ENCODE results near the gene MRPL45. TPM values are rescaled to one million over a fixed set of nuclear protein-coding genes. Genes with fewer than 3 reads are reported as not detected.
A peak's percentile ranks its signal among the peaks of the same experiment; 100 is the strongest.
"Not testable (repeated sequence)": the region's sequence is repeated elsewhere in the genome, so short reads cannot be mapped to it uniquely, and the experiment has no call there.

The MRPL45 gene
- total RNA-seq, result 10 to 100 TPM; 27.6 to 35.3 (median 29.2) TPM

DNA sequence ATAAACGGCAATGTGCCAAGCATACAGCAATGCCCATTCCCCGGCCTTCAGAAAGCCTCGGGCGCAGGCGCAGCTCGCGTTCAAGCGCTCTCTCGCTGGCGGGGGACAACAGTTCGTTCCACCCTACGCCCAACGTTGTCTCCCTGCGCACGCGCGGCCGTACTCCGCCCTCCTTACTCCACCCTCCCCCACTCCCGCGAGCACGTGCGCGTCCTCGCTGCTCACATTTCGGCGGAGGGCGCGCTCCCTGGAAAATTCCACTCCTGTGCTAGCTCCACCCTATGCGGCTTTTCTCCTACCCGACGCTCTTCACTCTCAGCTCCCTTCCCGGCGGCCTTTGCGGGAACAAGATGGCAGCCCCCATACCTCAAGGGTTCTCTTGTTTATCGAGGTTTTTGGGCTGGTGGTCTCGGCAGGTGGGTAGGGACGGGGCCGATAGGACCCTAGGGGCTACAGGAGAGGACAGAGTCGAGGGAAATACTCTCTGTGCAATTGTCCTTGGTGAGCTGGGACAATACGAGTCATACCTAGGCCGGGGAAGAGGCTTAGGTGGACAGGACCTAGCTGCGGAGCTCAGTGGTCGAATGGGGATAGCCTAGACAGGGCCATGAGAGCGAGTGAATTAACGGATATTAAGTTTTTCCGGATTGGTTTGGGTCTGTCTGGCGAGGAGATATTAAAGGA is at the start of gene MRPL45:
Gene MRPL45, plus strand, starts transcription at position 335 of the 684 bp plus-strand sequence. Its CDS starts 16 bp downstream, at position 351.
- peaks cover 6 to 22% (median 11%) of the 10 kb centered on the region in 4 donors for H3K36me3 ChIP-seq

DNA sequence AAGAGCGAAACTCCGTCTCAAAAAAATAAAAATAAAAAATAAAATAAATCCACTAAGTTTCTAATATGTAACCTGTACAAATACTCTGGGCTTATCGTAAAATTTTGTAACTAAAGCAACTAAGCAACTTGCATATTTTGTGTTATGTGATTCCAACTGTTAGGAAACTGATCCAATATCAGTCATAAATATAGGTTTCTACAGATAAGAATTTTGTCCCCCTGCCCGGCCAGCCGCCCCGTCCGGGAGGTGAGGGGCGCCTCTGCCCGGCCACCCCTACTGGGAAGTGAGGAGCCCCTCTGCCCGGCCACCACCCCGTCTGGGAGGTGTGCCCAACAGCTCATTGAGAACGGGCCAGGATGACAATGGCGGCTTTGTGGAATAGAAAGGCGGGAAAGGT is 43.8 kb upstream of the MRPL45 start:
- 94% methylated on average over 7 of the region's 14 CpGs for WGBS
- not testable (repeated sequence) for DNase-seq (ENCODE audit: extremely low spot score)

More for the DNA sequence above, at the start of gene MRPL45:
- Histone ChIP-seq H3K27ac (replicated peaks in 1 of 4) (peak within 1 kb of the TSS; percentile 73 to 77 (median 76)), H3K4me3 (peak within 1 kb of the TSS; percentile 52 to 64 (median 56))
- H3K27me3 ChIP-seq; intact Hi-C loops (cut with DNase I); H3K9me3 ChIP-seq; H3K4me1 ChIP-seq: not testable (repeated sequence)
- peak; percentile 98 for DNase-seq (ENCODE audit: extremely low spot score)
- TF ChIP-seq, protein P1, sequence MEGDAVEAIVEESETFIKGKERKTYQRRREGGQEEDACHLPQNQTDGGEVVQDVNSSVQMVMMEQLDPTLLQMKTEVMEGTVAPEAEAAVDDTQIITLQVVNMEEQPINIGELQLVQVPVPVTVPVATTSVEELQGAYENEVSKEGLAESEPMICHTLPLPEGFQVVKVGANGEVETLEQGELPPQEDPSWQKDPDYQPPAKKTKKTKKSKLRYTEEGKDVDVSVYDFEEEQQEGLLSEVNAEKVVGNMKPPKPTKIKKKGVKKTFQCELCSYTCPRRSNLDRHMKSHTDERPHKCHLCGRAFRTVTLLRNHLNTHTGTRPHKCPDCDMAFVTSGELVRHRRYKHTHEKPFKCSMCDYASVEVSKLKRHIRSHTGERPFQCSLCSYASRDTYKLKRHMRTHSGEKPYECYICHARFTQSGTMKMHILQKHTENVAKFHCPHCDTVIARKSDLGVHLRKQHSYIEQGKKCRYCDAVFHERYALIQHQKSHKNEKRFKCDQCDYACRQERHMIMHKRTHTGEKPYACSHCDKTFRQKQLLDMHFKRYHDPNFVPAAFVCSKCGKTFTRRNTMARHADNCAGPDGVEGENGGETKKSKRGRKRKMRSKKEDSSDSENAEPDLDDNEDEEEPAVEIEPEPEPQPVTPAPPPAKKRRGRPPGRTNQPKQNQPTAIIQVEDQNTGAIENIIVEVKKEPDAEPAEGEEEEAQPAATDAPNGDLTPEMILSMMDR (IDR thresholded peaks at IDR 0.05), result peak in 1 of 3 experiments; percentile 10
- peak; percentile 46 to 82 for TF ChIP-seq POLR2AphosphoS5 (IDR thresholded peaks at IDR 0.05)
- WGBS, result 1% methylated on average over 47 of the region's 48 CpGs

DNA sequence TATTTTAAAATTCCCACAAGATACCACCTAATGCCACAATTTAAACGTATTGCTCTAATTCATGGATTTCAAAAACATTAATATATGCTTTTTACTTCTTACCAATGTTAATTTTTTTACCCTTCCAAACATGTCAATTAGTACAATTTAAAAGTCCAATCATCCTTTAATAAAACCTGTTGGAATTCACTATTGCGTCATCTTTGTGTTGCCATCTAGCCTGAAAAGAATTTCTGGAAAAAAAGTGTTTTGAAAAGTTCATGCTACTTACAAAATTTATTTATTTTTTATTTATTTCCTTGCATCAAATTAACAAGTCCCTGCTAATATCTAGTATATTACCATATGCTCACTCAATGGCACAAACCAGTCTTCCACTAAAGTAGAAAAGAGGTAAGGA is 42.6 kb upstream of the MRPL45 start:
- H3K27me3 ChIP-seq; intact Hi-C loops (cut with DNase I); H3K36me3 ChIP-seq; DNase-seq (ENCODE audit: extremely low spot score); H3K9me3 ChIP-seq; H3K4me3 ChIP-seq: not testable (repeated sequence)
- 43% methylated on average over 2 of the region's 2 CpGs for WGBS
- H3K27ac ChIP-seq (replicated peaks in 1 of 4), result peak overlapping the region in 1 of 4 donors; percentile 42
- peaks cover 6 to 31% (median 22%) of the 10 kb centered on the region in 4 donors for H3K4me1 ChIP-seq

More for the DNA sequence above, 43.8 kb upstream of the MRPL45 start:
- peaks cover 6 to 31% (median 22%) of the 10 kb centered on the region in 4 donors for H3K4me1 ChIP-seq
- H3K36me3 ChIP-seq; H3K4me3 ChIP-seq; H3K27me3 ChIP-seq; intact Hi-C loops (cut with DNase I); H3K9me3 ChIP-seq; H3K27ac ChIP-seq (replicated peaks in 1 of 4): not testable (repeated sequence)

DNA sequence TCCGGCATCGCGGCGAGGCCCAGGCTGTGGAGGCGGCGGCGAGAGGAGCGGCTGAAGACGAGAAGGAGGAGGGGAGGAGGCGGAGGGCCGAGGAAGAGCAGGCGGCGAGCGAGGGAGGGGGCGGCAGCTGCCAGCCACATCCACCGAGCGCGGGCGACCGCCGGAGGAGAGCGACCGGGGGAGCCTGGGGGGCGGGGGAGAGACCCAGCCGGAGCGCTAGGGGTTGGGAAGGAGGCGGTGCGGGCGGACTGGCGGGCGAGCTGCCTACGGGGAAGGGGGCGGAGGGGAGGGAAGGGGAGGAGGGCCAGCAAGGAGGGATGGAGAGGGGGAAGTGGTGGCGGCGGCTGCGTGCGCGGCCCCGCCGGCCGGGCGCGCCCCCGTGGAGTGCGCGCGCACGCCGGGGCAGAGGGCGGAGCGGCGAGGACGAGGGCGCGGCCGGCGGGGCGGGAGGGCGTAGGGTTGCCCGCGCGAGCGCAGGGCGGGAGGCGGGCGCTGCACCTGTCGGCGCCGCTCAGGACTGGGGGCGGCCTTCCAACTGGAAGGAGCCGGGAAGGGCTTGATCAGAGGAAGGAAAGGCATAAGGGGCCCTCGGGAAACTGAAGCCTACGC is 39.9 kb upstream of the MRPL45 start:
- WGBS, result under 1% methylated on average over 23 of the region's 73 CpGs
- peak overlapping the region; percentile 86 to 90 (median 89) for H3K27ac ChIP-seq (replicated peaks in 1 of 4)

DNA sequence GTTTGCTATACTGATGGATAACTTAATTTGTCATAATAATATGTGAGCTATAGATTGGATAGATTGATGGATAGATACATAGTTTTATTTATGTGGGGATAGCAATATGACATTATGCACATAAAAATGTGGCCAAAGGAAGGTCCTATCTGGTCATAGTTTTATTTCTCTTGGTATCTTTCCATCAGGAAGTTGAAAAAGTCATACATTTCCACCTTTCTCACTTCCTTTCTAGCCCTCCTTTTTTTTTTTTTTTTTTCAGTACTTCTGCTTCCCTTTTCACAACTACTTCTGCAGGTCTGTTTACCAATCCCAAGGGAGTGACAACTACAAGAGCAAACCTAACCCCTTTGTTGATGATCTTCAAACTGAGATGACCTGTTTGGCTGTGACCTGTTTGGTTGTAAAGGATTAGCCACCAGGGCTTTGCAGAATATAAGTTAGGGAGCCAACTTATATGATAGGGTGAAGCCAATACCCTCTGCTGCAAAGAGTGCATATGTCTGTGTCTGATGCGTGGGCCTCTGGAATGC is 30.9 kb upstream of the MRPL45 start:
- H3K4me3 ChIP-seq; H3K36me3 ChIP-seq; H3K4me1 ChIP-seq; intact Hi-C loops (cut with DNase I); H3K27ac ChIP-seq (replicated peaks in 1 of 4); H3K9me3 ChIP-seq; H3K27me3 ChIP-seq; DNase-seq (ENCODE audit: extremely low spot score): not testable (repeated sequence)
- WGBS, result 100% methylated on average over 1 of the region's 1 CpG

More for the DNA sequence above, 39.9 kb upstream of the MRPL45 start:
- peak in 1 of 2 donors; percentile 34 for TF ChIP-seq POLR2AphosphoS5 (IDR thresholded peaks at IDR 0.05)
- intact Hi-C loops (cut with DNase I); H3K27me3 ChIP-seq; H3K36me3 ChIP-seq; H3K9me3 ChIP-seq: not testable (repeated sequence)
- H3K4me1 ChIP-seq, result peaks cover 6 to 20% (median 17%) of the 10 kb centered on the region in 4 donors
- peak; percentile 95 for DNase-seq (ENCODE audit: extremely low spot score)
- H3K4me3 ChIP-seq, result peak overlapping the region; percentile 69 to 74 (median 70)

DNA sequence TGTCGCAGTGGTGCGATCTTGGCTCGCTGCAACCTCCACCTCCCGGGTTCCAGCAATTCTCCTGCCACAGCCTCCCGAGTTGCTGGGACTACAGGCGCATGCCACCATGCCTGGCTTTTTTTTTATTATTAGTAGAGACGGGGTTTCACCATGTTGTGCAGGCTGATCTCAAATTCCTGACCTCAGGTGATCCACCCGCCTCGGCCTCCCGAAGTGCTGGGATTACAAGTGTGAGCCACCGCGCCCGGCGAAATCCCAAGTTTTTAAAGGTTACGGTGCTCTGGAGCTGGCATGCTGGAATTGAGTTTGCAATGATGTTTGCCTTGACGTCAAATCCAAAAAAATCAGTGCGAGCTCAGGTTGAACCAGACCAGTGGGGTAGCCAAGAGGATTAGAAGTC is 30.4 kb upstream of the MRPL45 start:
- H3K4me1 ChIP-seq; H3K27me3 ChIP-seq; H3K4me3 ChIP-seq; H3K27ac ChIP-seq (replicated peaks in 1 of 4); DNase-seq (ENCODE audit: extremely low spot score); intact Hi-C loops (cut with DNase I); H3K9me3 ChIP-seq; H3K36me3 ChIP-seq: not testable (repeated sequence)
- WGBS, result 97% methylated on average over 14 of the region's 17 CpGs

DNA sequence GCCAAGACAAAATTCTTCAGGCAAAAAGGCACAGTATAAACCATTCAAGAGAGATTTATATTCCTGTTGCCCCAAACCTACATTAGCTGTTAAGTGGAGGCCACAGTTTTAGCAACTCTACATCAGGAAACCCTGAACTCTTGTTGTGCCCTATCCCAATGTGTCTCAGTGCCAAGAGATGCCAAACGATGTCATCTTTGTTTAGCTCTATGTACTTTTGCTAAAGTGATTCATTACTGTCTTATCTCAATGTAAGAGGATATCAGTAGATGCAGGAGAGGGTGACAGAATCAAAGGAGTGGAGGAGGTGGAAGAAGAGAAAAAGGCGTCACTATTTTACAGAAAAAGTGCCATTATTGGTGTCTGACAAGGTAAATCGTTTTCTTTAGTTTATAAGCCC is 28.8 kb upstream of the MRPL45 start:
- DNase-seq (ENCODE audit: extremely low spot score); intact Hi-C loops (cut with DNase I): not testable (repeated sequence)

DNA sequence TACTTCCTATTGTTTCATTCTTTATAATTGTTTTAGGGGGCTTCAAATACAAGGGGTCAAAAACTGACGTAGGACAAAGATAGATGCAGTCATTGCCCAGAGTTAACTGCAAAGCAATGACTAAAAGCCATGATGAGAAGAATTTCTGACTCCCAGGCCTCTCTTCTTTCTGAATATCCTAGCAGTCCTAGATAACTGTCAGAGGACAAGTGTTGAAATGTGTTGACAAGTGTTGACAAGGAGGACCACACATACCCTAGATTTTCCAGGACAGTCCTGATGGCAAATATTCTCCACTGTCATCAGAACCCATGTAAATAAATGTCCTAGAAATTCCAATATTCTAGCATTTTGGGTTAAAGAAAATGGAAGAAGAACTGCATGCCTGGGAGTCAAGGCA is 27.9 kb upstream of the MRPL45 start:
- H3K27ac ChIP-seq (replicated peaks in 1 of 4); DNase-seq (ENCODE audit: extremely low spot score); H3K27me3 ChIP-seq; H3K4me1 ChIP-seq; H3K9me3 ChIP-seq; intact Hi-C loops (cut with DNase I); H3K36me3 ChIP-seq; H3K4me3 ChIP-seq: not testable (repeated sequence)
- WGBS, result 78% methylated on average over 1 of the region's 1 CpG

More for the DNA sequence above, 28.8 kb upstream of the MRPL45 start:
- H3K4me3 ChIP-seq; H3K9me3 ChIP-seq; H3K36me3 ChIP-seq; H3K4me1 ChIP-seq; H3K27ac ChIP-seq (replicated peaks in 1 of 4); H3K27me3 ChIP-seq: not testable (repeated sequence)
- WGBS, result 77% methylated on average over 3 of the region's 3 CpGs

DNA sequence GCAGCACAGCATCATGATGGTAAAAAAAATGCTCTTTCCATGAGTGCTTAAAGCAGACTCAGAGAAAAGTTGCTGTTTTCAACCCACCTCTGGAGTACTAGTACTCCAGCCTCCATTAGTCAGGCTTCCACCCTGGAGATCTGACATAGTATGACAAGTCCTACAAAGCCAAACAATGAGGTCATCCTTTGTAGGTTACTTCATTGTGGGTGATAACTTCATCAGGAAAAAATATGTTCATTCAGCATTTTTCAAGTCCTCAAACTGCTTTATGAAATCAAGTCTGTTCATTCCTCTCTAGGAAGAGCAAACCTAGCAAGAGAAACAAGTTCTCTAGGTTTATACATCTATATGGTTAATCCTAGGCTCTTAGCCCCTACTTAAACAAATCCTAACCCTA is 27.4 kb upstream of the MRPL45 start:
- H3K27ac ChIP-seq (replicated peaks in 1 of 4); H3K9me3 ChIP-seq; intact Hi-C loops (cut with DNase I); H3K36me3 ChIP-seq; H3K4me1 ChIP-seq; H3K4me3 ChIP-seq; DNase-seq (ENCODE audit: extremely low spot score); H3K27me3 ChIP-seq: not testable (repeated sequence)

DNA sequence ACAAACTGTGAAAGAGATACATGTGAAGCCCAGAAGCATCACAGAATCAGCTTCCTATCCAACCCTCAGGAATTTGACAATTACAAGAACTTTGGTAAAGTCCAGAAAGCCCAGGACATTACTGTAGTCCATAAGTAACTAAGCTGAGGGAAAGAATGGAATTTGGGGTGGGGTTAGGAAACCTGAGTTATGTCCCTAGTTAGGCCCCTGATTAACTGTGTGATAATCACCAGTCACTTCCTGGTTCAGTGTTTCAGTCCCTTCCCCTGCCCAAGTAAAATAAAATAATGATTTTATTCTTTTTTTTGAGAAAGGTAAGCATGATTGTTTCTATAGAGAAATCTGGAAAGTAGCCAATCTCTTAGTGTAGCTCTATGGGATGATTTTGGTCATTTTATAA is 11.0 kb upstream of the MRPL45 start:
- Histone ChIP-seq H3K4me1 (peaks cover 7 to 19% (median 14%) of the 10 kb centered on the region in 4 donors), H3K27ac (replicated peaks in 1 of 4) (peak overlapping the region in 3 of 4 donors; percentile 40 to 67 (median 57))
- intact Hi-C loops (cut with DNase I); H3K27me3 ChIP-seq; H3K36me3 ChIP-seq; H3K4me3 ChIP-seq; DNase-seq (ENCODE audit: extremely low spot score); H3K9me3 ChIP-seq: not testable (repeated sequence)
